HEK293 (cell line): ENCODE results near the gene RRAS.

ENCODE experiments used
- PATZ1 ChIP-seq: fragments of 450-650 bp; formaldehyde crosslinking; IDR thresholded peaks from 2 replicates; pipeline ENCODE4 v1.5.1; 2016; ENCODE audit warnings: missing biosample characterization, missing genetic modification characterization
- SP2 ChIP-seq: fragments of 450-650 bp; formaldehyde crosslinking; IDR thresholded peaks from 2 replicates; pipeline ENCODE4 v1.5.1; 2016; ENCODE audit warnings: missing biosample characterization, missing genetic modification characterization
- ZBTB48 ChIP-seq: fragments of 450-650 bp; formaldehyde crosslinking; IDR thresholded peaks from 2 replicates; pipeline ENCODE4 v1.5.1; 2016; ENCODE audit warnings: missing biosample characterization, missing genetic modification characterization
- ZNF174 ChIP-seq: fragments of 450-650 bp; formaldehyde crosslinking; IDR thresholded peaks from 2 replicates; pipeline ENCODE4 v1.5.0; 2017; ENCODE audit warnings: missing biosample characterization, mild to moderate bottlenecking, missing genetic modification characterization
- ZNF2 ChIP-seq: fragments of 450-650 bp; formaldehyde crosslinking; IDR thresholded peaks from 2 replicates; pipeline ENCODE4 v1.5.1; 2016; ENCODE audit warnings: missing biosample characterization, missing genetic modification characterization
- ZNF24 ChIP-seq: fragments of 450-650 bp; formaldehyde crosslinking; IDR thresholded peaks from 2 replicates; pipeline ENCODE4 v1.5.1; 2016; ENCODE audit warnings: missing biosample characterization, missing genetic modification characterization
- ZNF341 ChIP-seq: fragments of 450-650 bp; formaldehyde crosslinking; IDR thresholded peaks from 2 replicates; pipeline ENCODE4; 2016; ENCODE audit warnings: low read depth, missing biosample characterization, missing genetic modification characterization
- ZNF398 ChIP-seq: fragments of 450-650 bp; formaldehyde crosslinking; IDR thresholded peaks from 2 replicates; pipeline ENCODE4 v1.5.1; 2017; ENCODE audit warnings: missing biosample characterization, missing genetic modification characterization
- ZNF404 ChIP-seq: fragments of 450-650 bp; formaldehyde crosslinking; IDR thresholded peaks from 2 replicates; pipeline ENCODE4 v1.5.1; 2017; ENCODE audit warnings: missing biosample characterization, missing genetic modification characterization
- ZNF426 ChIP-seq: fragments of 450-650 bp; formaldehyde crosslinking; IDR thresholded peaks from 2 replicates; pipeline ENCODE4 v1.5.1; 2017; ENCODE audit warnings: missing biosample characterization, missing genetic modification characterization, mild to moderate bottlenecking, inconsistent platforms, moderate library complexity
- ZNF514 ChIP-seq: fragments of 450-650 bp; formaldehyde crosslinking; IDR thresholded peaks from 2 replicates; pipeline ENCODE4 v1.5.1; 2016; ENCODE audit warnings: missing biosample characterization, missing genetic modification characterization
- ZNF571 ChIP-seq: fragments of 450-650 bp; formaldehyde crosslinking; IDR thresholded peaks from 2 replicates; pipeline ENCODE4 v1.5.0; 2017; ENCODE audit warnings: missing biosample characterization, missing genetic modification characterization
- ZNF610 ChIP-seq: fragments of 450-650 bp; formaldehyde crosslinking; IDR thresholded peaks from 2 replicates; pipeline ENCODE4 v1.5.1; 2016; ENCODE audit warnings: missing biosample characterization, missing genetic modification characterization, borderline replicate concordance
- ZNF623 ChIP-seq: fragments of 450-650 bp; formaldehyde crosslinking; IDR thresholded peaks from 2 replicates; pipeline ENCODE4 v1.5.1; 2016; ENCODE audit warnings: missing biosample characterization, missing genetic modification characterization
- ZNF664 ChIP-seq: fragments of 450-650 bp; formaldehyde crosslinking; IDR thresholded peaks from 2 replicates; pipeline ENCODE4 v1.5.1; 2016; ENCODE audit warnings: missing biosample characterization, missing genetic modification characterization
- ZNF692 ChIP-seq: fragments of 450-650 bp; formaldehyde crosslinking; IDR thresholded peaks from 2 replicates; pipeline ENCODE4 v1.5.1; 2016; ENCODE audit warnings: missing biosample characterization, missing genetic modification characterization
- ZNF701 ChIP-seq: fragments of 450-650 bp; formaldehyde crosslinking; IDR thresholded peaks from 2 replicates; pipeline ENCODE4 v1.5.1; 2016; ENCODE audit warnings: missing biosample characterization, missing genetic modification characterization
- ZNF785 ChIP-seq: fragments of 450-650 bp; formaldehyde crosslinking; IDR thresholded peaks from 2 replicates; pipeline ENCODE4 v1.5.1; 2016; ENCODE audit warnings: missing biosample characterization, missing genetic modification characterization
- ZNF792 ChIP-seq: fragments of 450-650 bp; formaldehyde crosslinking; IDR thresholded peaks from 2 replicates; pipeline ENCODE4 v1.5.1; 2016; ENCODE audit warnings: missing biosample characterization, missing genetic modification characterization
- ZNF837 ChIP-seq: fragments of 450-650 bp; formaldehyde crosslinking; IDR thresholded peaks from 2 replicates; pipeline ENCODE4 v1.5.1; 2016; ENCODE audit warnings: missing biosample characterization, missing genetic modification characterization
- TF ChIP-seq, protein P1 (sequence below): fragments of 450-650 bp; formaldehyde crosslinking; IDR thresholded peaks from 2 replicates; pipeline ENCODE4 v1.5.1; 2016; ENCODE audit warnings: missing biosample characterization, missing genetic modification characterization
- TF ChIP-seq, protein P2 (sequence below): fragments of 450-650 bp; formaldehyde crosslinking; IDR thresholded peaks from 2 replicates; pipeline ENCODE4 v1.5.1; 2016; ENCODE audit warnings: missing biosample characterization, missing genetic modification characterization
- TF ChIP-seq, protein P3 (sequence below): fragments of 450-650 bp; formaldehyde crosslinking; IDR thresholded peaks from 2 replicates; pipeline ENCODE4 v1.5.1; 2016; ENCODE audit warnings: missing biosample characterization, missing genetic modification characterization
- TF ChIP-seq, protein P4 (sequence below): fragments of 450-650 bp; formaldehyde crosslinking; IDR thresholded peaks from 2 replicates; pipeline ENCODE4 v1.5.1; 2017; ENCODE audit warnings: missing biosample characterization, missing genetic modification characterization

The RRAS gene

GRCh38 chr19:49677231-49677900, 37.4 kb upstream of the RRAS start, which contains the start of gene PRMT1 (continued):
- TF ChIP-seq PATZ1 (tag by site-specific recombination) (peak; percentile 100), ZNF514 (tag by site-specific recombination) (no peak), SP2 (tag by site-specific recombination) (no peak), ZNF792 (no peak), ZNF701 (tag by site-specific recombination) (no peak), ZNF837 (tag by site-specific recombination) (no peak), ZNF692 (tag by site-specific recombination) (peak; percentile 80; the same call in 1 of the 2 replicates), ZNF341 (tag by site-specific recombination) (0 out of 2 replicates have a peak, but pooled peaks have one; percentile 11), ZNF404 (tag by site-specific recombination) (no peak), ZNF785 (tag by site-specific recombination) (peak; percentile 65; the same call in 1 of the 2 replicates), ZBTB48 (tag by site-specific recombination) (peak; percentile 68; the same call in 1 of the 2 replicates), ZNF426 (tag by site-specific recombination) (no peak), ZNF623 (tag by site-specific recombination) (no peak), ZNF174 (tag by site-specific recombination) (no peak), ZNF664 (tag by site-specific recombination) (no peak), ZNF398 (tag by site-specific recombination) (peak; percentile 77), ZNF2 (tag by site-specific recombination) (peak; percentile 61; the same call in 1 of the 2 replicates), ZNF571 (no peak), ZNF24 (tag by site-specific recombination) (no peak), ZNF610 (tag by site-specific recombination) (peak; percentile 79)
- TF ChIP-seq, protein P1, sequence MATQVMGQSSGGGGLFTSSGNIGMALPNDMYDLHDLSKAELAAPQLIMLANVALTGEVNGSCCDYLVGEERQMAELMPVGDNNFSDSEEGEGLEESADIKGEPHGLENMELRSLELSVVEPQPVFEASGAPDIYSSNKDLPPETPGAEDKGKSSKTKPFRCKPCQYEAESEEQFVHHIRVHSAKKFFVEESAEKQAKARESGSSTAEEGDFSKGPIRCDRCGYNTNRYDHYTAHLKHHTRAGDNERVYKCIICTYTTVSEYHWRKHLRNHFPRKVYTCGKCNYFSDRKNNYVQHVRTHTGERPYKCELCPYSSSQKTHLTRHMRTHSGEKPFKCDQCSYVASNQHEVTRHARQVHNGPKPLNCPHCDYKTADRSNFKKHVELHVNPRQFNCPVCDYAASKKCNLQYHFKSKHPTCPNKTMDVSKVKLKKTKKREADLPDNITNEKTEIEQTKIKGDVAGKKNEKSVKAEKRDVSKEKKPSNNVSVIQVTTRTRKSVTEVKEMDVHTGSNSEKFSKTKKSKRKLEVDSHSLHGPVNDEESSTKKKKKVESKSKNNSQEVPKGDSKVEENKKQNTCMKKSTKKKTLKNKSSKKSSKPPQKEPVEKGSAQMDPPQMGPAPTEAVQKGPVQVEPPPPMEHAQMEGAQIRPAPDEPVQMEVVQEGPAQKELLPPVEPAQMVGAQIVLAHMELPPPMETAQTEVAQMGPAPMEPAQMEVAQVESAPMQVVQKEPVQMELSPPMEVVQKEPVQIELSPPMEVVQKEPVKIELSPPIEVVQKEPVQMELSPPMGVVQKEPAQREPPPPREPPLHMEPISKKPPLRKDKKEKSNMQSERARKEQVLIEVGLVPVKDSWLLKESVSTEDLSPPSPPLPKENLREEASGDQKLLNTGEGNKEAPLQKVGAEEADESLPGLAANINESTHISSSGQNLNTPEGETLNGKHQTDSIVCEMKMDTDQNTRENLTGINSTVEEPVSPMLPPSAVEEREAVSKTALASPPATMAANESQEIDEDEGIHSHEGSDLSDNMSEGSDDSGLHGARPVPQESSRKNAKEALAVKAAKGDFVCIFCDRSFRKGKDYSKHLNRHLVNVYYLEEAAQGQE = peak; percentile 44; the same call in 1 of the 2 replicates
- TF ChIP-seq, protein P2, sequence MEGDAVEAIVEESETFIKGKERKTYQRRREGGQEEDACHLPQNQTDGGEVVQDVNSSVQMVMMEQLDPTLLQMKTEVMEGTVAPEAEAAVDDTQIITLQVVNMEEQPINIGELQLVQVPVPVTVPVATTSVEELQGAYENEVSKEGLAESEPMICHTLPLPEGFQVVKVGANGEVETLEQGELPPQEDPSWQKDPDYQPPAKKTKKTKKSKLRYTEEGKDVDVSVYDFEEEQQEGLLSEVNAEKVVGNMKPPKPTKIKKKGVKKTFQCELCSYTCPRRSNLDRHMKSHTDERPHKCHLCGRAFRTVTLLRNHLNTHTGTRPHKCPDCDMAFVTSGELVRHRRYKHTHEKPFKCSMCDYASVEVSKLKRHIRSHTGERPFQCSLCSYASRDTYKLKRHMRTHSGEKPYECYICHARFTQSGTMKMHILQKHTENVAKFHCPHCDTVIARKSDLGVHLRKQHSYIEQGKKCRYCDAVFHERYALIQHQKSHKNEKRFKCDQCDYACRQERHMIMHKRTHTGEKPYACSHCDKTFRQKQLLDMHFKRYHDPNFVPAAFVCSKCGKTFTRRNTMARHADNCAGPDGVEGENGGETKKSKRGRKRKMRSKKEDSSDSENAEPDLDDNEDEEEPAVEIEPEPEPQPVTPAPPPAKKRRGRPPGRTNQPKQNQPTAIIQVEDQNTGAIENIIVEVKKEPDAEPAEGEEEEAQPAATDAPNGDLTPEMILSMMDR (tag by site-specific recombination) = peak; percentile 72
- TF ChIP-seq, protein P3, sequence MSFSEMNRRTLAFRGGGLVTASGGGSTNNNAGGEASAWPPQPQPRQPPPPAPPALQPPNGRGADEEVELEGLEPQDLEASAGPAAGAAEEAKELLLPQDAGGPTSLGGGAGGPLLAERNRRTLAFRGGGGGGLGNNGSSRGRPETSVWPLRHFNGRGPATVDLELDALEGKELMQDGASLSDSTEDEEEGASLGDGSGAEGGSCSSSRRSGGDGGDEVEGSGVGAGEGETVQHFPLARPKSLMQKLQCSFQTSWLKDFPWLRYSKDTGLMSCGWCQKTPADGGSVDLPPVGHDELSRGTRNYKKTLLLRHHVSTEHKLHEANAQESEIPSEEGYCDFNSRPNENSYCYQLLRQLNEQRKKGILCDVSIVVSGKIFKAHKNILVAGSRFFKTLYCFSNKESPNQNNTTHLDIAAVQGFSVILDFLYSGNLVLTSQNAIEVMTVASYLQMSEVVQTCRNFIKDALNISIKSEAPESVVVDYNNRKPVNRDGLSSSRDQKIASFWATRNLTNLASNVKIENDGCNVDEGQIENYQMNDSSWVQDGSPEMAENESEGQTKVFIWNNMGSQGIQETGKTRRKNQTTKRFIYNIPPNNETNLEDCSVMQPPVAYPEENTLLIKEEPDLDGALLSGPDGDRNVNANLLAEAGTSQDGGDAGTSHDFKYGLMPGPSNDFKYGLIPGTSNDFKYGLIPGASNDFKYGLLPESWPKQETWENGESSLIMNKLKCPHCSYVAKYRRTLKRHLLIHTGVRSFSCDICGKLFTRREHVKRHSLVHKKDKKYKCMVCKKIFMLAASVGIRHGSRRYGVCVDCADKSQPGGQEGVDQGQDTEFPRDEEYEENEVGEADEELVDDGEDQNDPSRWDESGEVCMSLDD (tag by site-specific recombination) = peak; percentile 98
- TF ChIP-seq, protein P4, sequence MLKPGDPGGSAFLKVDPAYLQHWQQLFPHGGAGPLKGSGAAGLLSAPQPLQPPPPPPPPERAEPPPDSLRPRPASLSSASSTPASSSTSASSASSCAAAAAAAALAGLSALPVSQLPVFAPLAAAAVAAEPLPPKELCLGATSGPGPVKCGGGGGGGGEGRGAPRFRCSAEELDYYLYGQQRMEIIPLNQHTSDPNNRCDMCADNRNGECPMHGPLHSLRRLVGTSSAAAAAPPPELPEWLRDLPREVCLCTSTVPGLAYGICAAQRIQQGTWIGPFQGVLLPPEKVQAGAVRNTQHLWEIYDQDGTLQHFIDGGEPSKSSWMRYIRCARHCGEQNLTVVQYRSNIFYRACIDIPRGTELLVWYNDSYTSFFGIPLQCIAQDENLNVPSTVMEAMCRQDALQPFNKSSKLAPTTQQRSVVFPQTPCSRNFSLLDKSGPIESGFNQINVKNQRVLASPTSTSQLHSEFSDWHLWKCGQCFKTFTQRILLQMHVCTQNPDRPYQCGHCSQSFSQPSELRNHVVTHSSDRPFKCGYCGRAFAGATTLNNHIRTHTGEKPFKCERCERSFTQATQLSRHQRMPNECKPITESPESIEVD (tag by site-specific recombination) = no peak
